GM19468 (cell line): Measurements from ENCODE around the gene FAM174B.

ENCODE experiments used
- ATAC-seq: cut with Tn5 transposase; IDR thresholded peaks from one replicate; pipeline ENCODE4 v1.9.1; 2021; ENCODE audit warnings: mild to moderate bottlenecking, moderate library complexity, moderate number of reproducible peaks; ENCODE audit not compliant: unreplicated experiment; ENCODE audit errors: extremely low read depth

FAM174B gene

DNA sequence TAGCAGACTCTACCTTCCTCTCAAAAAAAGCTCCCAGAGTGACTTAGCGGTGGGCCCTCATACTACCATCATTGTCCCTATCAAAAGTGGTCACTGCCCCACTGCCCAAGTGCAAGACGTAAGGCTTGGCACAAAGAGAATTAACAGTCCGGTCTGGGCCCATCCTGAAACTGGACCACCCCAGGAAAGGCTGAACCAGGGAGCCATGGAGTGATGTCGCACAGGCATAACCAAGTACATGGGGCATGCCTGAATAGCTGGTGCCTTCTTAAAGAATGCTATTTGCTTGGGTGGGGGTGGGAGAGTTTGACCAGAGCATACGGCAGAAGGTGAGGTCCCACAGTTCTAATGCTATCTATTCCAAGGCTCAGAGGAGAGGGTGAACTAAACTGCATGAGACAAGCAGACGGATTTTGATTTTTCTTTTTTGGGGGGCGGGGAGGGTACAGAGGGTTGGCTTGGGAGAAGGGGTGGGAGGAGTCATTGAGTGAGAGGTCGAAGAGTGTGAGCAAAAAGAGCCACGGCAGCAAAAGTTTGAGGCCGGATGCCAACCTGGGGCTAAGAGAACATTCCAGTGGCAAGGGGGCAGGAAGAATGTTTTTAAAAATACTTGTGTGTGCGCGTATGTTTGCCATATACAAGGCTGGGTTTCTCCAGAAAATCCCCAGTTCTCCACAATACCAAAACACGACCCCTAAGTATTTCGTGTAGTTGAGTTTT, 50.2 kb downstream of the FAM174B start:
- no peak for ATAC-seq

DNA sequence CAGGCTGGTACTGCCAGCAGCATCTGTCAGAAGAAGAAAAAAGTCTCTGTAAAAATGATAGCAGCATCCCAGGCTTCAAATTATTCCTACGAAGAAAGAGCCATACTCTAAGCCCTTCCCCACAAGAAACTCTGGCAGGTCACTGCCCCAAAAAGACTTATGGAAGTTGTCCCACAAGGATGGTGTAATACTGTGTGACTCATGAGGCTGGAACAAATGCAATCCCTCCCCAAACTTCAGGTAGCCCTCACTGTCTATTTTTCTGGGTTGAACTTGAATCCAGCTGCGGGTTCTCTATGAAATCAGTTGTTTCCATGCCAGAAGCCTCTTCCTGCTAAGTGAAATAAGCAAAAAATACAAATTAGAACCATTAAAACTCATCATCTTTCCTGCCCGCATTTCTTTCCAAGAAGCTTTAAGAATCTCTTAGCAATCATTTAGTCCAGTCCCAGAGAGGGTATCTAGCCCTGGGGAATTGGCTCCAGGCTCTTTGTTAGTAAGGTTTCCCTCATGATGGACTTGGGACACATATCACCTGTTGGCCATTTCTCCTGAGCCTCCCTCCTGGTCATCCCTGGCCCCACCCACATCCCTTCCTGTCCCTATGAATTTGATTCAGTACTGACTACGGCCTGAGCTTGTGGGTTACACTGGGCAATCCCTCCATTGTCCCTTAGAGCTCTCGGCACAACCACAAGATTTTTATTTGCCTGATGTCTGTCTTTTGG, 51.7 kb downstream of the FAM174B start:
- no peak for ATAC-seq

DNA sequence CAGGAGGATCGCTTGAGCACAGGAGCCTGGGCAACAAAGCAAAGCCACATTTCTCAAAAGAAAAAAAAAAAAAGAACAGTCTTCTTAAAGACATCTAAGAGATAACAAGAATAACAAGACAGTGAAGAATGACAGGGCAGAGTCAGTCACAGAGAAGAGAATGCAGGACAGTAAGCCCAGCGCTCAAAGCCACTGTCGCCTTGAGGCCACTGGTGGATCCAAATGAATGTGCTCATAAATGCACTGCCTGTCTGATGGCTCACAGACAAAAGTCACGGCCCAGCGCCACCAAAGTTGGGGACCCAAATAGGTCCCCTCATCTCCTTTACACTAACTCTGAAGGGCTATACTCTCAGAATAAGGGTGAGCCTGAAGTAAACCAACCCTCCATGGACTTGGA, 52.3 kb downstream of the FAM174B start:
- no peak for ATAC-seq

DNA sequence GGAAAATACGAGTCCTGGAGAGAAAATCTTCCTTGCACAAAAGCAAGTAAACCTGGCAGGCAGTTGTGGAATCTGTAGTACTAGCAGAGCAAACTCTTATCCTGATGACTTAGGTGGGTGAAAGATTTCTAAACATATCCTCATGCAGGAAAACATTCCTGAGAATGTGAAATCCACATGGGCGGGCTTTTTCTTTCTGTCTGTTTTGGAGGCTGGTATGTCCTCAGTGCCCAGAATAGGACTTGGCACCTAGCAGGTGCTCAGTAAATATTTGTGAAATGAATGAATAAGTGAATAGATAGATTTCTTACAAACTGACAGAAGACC, 53.3 kb downstream of the FAM174B start:
- ATAC-seq = no peak

DNA sequence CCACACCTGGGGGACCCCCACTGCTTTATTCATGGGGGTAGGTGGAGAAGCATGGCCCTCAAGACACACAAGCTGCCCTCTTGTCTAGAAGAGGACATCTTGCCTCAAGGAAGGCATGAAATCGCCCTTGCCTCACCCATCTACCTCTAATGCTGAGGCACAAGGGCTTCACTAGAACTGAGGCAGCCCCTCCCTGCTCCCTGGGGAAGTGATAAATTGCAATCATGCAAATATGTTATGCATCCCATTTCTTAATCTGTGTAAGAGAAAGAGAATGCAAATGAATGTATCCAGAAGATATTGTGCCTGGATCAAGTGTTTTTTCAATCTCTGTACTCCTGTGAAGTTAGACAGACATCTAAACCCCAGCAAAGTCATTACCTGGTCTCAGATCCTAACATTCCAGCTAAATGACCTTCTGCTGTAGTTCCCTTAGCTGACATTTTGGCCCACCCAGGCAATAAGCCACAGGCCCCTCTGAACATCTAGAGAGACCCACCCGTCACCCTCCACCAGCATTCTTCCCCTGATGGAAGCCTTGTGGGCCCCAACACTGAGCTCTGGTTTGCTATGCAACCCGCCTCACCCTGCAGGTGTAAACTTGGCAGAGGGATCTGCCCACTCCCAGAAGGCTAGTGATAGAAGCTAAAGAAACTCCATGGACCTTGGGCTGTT, 53.8 kb downstream of the FAM174B start:
- no peak for ATAC-seq

DNA sequence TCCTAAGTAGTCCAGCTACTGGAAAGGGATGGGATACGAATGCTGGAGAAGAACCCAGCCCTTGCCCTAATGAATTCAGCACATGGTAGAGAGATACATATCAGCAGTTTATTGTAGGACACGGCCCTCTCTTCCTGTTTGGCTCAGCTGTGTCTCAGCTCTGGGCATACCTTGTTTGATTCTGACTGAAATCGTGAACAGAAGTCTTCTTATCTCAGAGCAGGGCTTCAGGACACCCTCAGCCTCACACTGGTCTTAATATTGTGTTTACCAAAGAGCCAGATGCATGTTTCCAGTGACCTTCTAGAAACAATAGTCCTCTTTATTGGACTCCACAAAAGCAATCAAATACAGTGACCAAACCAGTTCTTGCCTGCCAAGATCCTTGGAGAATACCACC, 54.7 kb downstream of the FAM174B start:
- no peak for ATAC-seq

DNA sequence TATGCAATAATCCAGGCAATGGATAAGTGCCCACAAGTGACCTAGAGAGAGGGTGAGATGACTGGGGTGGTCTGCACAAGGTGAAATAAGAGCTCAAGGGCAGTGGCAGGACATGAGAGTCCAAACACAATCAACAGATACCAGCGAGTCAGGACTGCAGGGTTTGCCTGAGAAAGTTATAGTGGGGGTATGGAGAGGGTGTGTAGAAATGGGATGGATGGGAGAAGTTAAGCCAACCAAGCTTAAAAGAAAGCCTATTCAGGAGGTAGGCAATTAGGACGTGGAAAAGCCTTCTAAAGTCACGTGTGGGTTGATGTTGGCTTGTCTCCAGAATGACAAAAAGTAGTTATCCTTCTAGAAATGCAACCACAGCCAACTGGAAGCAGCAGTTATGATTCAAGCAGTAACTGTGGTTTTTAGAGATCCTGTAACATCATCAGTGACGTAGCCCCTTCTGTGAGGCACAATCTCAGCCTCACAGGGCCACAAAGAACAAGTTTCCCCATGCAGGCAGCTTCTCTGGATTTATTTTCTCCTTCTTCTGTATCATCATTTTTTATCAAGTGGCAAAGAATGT, 56.1 kb downstream of the FAM174B start:
- ATAC-seq = no peak

DNA sequence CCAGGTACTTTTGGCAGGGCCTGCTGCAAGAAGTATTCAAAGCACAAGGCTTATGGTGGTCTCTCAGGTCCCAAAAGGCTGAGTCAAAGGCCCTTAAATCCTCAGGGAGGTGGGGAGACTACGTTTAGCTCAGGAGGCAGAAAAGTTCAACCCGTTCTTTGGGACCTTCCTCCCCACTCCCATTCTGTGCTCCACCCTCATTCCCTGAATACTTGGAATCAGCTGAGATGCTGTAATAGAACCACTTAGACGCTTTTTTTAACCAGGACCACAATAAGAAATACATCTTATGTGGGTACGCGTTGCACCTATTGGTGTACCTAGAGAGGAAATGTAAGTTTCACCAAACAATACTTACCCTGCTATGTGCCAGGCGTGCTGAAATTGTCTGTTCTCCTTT, 58.0 kb downstream of the FAM174B start:
- ATAC-seq = no peak

DNA sequence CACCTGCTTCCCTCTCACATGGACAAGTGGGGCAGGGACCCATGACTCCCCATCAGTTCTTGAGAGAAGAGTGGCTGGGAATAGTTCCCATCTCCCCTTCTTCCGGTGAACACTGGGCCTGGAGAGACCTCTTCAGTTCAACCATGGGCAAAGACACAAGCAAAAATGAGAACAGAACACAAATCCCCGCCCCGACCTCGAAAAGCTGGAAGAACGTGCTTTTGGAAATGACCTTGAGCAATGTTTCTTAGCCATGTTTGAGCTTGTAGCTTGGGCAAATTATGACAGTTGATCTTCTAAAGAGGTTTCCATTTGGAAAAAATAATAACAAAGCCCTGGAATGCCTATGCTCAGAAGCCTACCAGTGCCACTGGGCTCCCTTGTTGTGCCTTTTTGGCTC, 59.0 kb downstream of the FAM174B start:
- ATAC-seq = no peak

DNA sequence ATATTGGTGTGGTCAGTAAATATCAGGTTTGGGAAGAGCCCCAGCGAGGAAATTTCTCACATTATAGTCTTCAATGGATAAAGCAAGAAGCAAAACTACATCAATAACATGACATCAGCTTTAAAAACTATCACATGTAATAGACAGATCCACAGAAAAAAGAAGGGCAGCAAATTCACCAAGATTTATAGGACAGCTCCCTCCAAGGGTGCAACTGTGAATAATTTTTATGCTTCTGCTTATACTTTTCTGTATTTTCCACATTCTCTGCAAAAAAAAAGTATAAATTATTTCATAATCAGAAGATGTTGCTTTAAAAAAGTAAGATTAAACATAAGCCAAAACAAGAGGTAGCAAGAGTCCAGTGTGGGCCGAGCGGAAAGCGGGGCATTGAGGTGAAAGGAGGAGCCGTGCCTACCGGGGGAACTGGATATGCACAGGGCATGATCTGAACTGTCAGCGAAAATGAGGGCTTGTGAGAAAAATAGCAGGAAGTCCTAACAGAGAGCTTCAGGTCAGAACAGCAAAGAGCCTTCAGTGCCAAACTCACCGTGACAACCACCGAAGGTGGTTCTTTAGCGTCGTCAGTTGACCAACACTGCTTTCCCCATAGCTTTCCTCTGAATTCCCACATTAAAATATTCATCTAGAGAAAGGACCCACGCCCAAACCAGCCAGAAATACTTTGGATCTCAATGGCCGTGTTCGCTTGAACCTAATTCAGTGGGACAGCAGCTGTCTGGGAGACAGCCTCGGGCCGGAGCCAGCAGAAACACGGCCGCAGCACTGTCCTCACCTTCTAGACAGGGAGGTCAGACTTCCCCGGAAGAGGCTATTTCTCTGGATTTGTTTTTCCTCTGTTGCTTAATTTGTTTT, 59.8 kb downstream of the FAM174B start:
- ATAC-seq = no peak

DNA sequence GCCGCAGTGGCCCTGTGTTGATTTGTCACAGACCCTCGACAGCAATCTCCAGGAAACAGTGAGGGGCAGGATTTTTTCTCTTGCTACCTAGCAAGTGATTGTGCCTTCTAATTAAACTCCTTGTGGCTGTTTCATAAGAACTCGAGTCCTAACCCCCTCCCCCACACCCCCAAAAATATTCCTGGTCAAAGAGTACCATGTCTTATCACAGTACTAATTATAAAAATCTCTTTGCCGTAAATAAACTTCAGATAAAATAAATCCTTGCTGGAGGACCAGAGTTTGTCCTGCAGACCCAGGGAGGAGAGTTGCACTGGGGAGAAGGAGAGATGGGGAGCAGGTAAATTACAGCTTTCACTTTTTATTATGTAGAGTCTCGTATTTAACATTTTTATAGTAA, 64.3 kb downstream of the FAM174B start:
- no peak for ATAC-seq

DNA sequence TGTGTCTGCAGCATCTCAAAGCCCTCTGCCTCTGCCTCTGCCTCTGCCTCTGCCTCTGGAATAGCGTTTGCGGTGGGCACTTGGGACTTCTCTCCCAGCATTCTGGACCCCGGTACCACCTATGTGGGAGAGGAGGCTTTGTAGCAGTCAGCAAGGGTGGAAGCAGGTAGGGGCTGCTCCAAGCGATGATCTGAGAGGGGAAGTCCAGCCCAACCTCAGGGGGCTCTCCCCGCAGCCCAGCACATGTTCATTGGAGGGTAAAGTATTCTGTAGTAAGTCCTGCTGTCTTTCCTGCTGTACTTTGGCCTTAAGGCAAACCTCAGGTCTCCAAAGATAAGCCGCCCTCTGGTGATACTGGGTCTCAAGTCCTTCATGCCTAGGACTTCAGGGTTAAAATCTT, 68.6 kb downstream of the FAM174B start:
- ATAC-seq = no peak

DNA sequence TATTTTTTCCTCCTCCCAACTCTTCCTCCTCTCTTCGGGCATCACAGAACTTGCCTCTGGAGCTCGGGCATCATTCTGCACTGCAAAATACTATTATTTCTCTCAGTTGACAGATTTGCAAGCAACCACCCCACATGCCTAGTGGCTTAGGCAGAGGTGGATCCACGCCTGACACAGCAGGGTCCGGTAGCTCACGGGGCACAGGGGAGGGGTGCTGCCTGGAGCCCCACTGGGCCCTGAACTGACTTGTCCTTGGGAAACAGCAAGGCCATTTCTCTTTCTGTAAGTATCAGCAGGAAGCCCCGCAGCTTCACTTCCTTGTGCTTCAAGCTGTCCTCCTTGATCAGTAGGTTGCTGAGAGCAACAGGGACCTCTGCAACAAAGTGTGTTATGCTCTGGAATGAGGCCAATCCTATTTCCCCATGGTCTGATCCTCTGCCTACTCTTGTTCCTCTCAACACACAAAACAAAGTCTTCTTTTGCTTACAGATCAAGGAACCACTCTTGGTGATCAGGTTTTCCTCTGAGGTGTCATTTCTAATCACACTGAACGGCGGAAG, 69.1 kb downstream of the FAM174B start:
- ATAC-seq = no peak

DNA sequence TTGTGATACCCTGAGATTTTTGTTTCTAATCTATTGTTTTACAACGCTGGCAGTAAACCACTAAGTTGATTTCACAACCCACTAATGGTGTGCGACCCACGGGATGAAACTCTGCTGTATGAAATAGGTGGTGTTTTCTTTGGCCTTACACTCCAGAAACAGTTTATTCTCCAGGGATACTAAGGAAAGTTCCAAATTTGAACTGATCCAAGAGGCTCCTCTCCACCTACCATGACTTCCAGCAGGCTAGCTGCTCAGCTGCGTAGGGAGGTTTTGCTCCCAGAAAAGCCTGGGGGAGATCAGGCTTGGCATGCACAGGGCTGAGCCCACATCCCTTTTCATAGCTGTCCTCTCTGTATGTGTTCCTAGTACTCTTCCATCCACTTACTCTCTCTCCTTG, 71.5 kb downstream of the FAM174B start:
- ATAC-seq = no peak

DNA sequence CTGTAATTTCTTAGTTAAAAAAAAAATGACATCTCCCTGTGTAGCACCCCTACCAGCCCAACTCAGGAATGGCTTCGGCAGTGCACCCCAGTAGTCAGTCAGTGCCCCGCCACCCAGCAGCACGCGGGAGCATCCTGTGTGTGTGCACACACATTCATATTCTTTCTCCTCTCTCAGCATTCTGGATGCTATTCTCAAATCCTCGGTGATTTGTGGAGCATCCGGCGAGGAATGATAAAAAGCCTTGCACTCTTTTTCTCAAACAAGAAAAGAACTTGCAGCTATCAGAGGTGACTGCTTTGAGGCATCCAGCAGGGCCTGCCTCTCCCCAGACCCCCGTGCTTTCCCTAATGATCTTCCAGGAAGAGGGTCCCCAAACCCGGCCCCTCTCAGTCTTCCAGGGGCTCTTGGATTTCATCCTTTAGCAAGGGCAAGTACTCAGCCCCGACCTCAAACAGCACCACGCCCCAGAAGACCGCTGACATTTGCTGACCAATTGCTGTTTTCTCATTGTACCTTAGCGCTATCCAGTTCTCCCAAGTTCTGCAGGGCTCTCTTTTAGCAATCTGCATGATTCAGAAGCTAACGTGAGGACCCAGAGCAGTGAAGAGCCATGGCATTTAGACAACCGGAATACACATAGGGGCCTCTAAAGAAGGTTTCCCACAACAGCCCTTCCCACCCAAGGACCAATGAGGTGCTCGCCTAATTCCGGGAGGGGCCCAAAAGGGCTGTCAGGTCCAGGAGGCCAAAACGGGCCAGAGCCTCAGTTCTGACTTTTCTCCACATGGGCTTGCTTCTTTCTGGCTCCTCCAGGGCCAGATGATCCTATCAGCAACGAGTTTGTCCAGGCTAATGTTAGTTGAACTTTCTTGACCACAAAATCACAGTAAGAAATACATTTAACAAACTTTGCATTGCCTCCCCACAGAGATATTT, 72.2 kb downstream of the FAM174B start:
- ATAC-seq = no peak

DNA sequence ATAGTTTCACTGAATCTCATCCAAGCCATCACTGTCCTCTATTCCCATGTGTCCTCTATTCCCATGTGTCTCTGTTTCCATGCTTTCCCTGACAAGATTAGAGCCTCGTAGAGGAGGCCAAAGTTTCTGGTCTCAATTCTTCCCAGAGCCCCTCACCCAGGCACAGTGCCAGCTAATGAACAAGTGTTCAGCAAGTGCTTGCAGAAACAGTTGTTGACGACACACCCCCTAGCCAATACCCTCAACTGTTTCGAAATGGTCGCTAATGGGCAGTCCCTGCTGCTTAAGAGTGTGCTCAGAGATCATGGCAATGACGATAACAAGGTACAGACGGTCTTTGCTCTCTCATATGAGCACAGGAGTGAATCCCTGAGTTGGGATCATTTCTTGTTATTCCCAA, 73.4 kb downstream of the FAM174B start:
- no peak for ATAC-seq

DNA sequence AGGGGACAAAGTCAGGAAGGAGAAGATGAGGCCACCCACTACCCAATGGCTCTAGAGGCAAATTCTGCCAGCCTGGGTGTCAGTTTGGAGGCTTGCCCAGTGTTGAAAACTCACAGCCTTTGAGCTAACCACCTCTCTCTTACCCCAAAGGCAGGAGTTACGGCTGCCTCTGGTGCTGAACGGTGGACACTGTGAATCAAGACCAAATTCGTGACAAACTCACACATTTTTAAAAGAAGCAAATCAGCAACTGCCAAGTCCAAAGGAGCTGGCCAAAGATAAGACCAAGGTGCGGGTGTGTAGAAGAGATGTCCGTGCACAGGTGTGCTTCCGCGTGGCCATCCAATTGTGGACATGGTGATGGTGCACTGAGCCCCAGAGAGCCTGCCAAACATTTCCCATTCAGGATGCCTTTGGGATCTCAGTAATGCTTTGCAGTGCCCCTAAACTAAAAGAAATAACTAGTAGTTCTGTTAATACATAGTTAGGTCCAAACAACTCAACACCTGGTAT, 74.6 kb downstream of the FAM174B start:
- ATAC-seq = no peak

DNA sequence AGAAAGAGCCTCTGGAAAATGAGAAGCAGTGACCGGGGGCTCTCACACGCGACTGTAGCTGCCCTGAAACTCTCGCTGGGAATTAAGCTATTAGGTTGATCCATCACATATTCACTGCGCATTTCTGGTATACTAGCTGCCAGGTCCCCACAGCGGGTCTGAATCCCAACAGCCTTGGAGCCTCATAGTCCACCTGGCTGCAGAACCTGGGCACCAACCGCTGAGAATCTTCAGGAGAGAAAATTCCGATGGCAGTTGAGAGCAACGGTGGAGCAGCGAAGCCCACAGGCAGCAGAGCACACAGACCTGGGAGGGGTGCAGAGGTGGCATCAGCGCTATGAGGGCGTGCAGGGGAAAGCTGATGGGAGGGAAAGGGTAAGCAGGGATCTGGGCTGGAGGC, 75.1 kb downstream of the FAM174B start:
- ATAC-seq = no peak
